ENCODE results near the gene TRIM66. TPM values are rescaled to one million over a fixed set of nuclear protein-coding genes. Genes with fewer than 3 reads are reported as not detected.

The TRIM66 gene
- total RNA-seq, 1 donor from 2014 or later, result 4.2 TPM

- H3K36me3 ChIP-seq (ENCODE audit: control insufficient read depth, insufficient read depth, low read length), result peaks cover 2% of the 10 kb centered on the region
- H3K27me3 ChIP-seq (ENCODE audit: control insufficient read depth, insufficient read depth, low read length), result no peaks in the 10 kb centered on the region
- no peak overlapping the region for H3K4me3 ChIP-seq (ENCODE audit: low read depth, low read length)
- TF ChIP-seq CTCF (IDR thresholded peaks at IDR 0.05; ENCODE audit: insufficient read depth, low read length, poor library complexity, severe bottlenecking), result no peak
- no peak for DNase-seq (ENCODE audit: low read depth)
Measured at GRCh38 chr11:8693010-8693551, 10.6 kb upstream of the TRIM66 start.

GRCh38 chr11:8692417-8692816 is 10.0 kb upstream of the TRIM66 start:
- Histone ChIP-seq H3K4me3 (ENCODE audit: low read depth, low read length) (no peak overlapping the region), H3K27me3 (ENCODE audit: control insufficient read depth, insufficient read depth, low read length) (no peaks in the 10 kb centered on the region), H3K36me3 (ENCODE audit: control insufficient read depth, insufficient read depth, low read length) (peaks cover 2% of the 10 kb centered on the region)
- DNase-seq (ENCODE audit: low read depth), result no peak
- no peak for TF ChIP-seq CTCF (IDR thresholded peaks at IDR 0.05; ENCODE audit: insufficient read depth, low read length, poor library complexity, severe bottlenecking)

GRCh38 chr11:8691601-8692000 is 9.1 kb upstream of the TRIM66 start:
- H3K4me3 ChIP-seq (ENCODE audit: low read depth, low read length), result no peak overlapping the region
- peaks cover 2% of the 10 kb centered on the region for H3K36me3 ChIP-seq (ENCODE audit: control insufficient read depth, insufficient read depth, low read length)
- TF ChIP-seq CTCF (IDR thresholded peaks at IDR 0.05; ENCODE audit: insufficient read depth, low read length, poor library complexity, severe bottlenecking), result no peak
- no peak for DNase-seq (ENCODE audit: low read depth)
- no peaks in the 10 kb centered on the region for H3K27me3 ChIP-seq (ENCODE audit: control insufficient read depth, insufficient read depth, low read length)

- no peak for TF ChIP-seq CTCF (IDR thresholded peaks at IDR 0.05; ENCODE audit: insufficient read depth, low read length, poor library complexity, severe bottlenecking)
- no peak overlapping the region for H3K4me3 ChIP-seq (ENCODE audit: low read depth, low read length)
- H3K27me3 ChIP-seq (ENCODE audit: control insufficient read depth, insufficient read depth, low read length), result no peaks in the 10 kb centered on the region
- DNase-seq (ENCODE audit: low read depth), result no peak
- peaks cover 2% of the 10 kb centered on the region for H3K36me3 ChIP-seq (ENCODE audit: control insufficient read depth, insufficient read depth, low read length)
Measured at GRCh38 chr11:8690374-8691342, 8.2 kb upstream of the TRIM66 start.

- peaks cover 2% of the 10 kb centered on the region for H3K36me3 ChIP-seq (ENCODE audit: control insufficient read depth, insufficient read depth, low read length)
- no peak for DNase-seq (ENCODE audit: low read depth)
Measured at GRCh38 chr11:8689726-8690255, 7.3 kb upstream of the TRIM66 start.

More at GRCh38 chr11:8689726-8690255, 7.3 kb upstream of the TRIM66 start:
- H3K27me3 ChIP-seq (ENCODE audit: control insufficient read depth, insufficient read depth, low read length), result no peaks in the 10 kb centered on the region
- TF ChIP-seq CTCF (IDR thresholded peaks at IDR 0.05; ENCODE audit: insufficient read depth, low read length, poor library complexity, severe bottlenecking), result no peak
- H3K4me3 ChIP-seq (ENCODE audit: low read depth, low read length), result peak overlapping the region; percentile 42
